GM12878 (cell line): ENCODE data around the gene ADA. TPM values are rescaled to one million over a fixed set of nuclear protein-coding genes. Genes with fewer than 3 reads are reported as not detected.

Experiments used
- ATAC-seq: fragments of 200-7000 bp; cut with Tn5 transposase; 3 replicates; pipeline ENCODE4 v1.9.1; 2020; ENCODE audit warnings: mild to moderate bottlenecking, moderate library complexity
- BruUV-seq: library from RNA; stranded (reverse); fragments of 400-500 nt; replicated peaks from 2 replicates; lab custom pipeline; 2021; lab: Mats Ljungman, UMichigan
- CTCF ChIA-PET: fragments of 300-600 bp; sonication (Branson Sonifier 250); formaldehyde crosslinking; extraction: SDS; loops from one replicate; lab custom pipeline; 2021; ENCODE audit warnings: inconsistent platforms; lab: Yijun Ruan, JAX
- POLR2A ChIA-PET: fragments of 350-600 bp; formaldehyde crosslinking; extraction: SDS; loops from one replicate; lab custom pipeline; 2021; ENCODE audit warnings: inconsistent platforms; lab: Charles Lee
- RAD21 ChIA-PET: fragments of 300-600 bp; sonication (Branson Sonifier 250); formaldehyde crosslinking; loops from one replicate; lab custom pipeline; 2023; ENCODE audit warnings: antibody characterized with exemption; ENCODE audit not compliant: unreplicated experiment; lab: Charles Lee
- SMC1A ChIA-PET: fragments of 300-600 bp; sonication (Branson Sonifier 250); formaldehyde crosslinking; loops from one replicate; lab custom pipeline; 2023; ENCODE audit not compliant: unreplicated experiment, uncharacterized antibody; lab: Charles Lee
- DNase-seq: peaks from one replicate; pipeline ENCODE4 v3.0.0-alpha.2; 2011; ENCODE audit warnings: low read depth, low spot score
- FAIRE-seq: peaks from 3 replicates; lab custom pipeline; 2011; peaks lifted over from hg19 to GRCh38; lab: Jason Lieb, UNC
- H2AFZ ChIP-seq: 2 replicates; pipeline ENCODE4 v1.6.0; 2011; ENCODE audit warnings: low read depth, low read length, control low read depth; ENCODE audit not compliant: control insufficient read depth
- H3K27ac ChIP-seq: 2 replicates; pipeline ENCODE4 v1.5.1; 2011; ENCODE audit warnings: control low read depth; ENCODE audit not compliant: control insufficient read depth, insufficient read depth
- H3K27me3 ChIP-seq, 2 experiments: replicated peaks in 1 of 2; 2 replicates each; pipeline versions ENCODE4 v1.6.0 to v1.6.1; 2011; ENCODE audit warnings: low read length in 1 of 2; ENCODE audit not compliant: control insufficient read depth in 2 of 2, insufficient read depth in 2 of 2
- H3K36me3 ChIP-seq, 2 experiments: 2 replicates each; pipeline ENCODE4 v1.5.1; 2011; ENCODE audit warnings: low read length in 1 of 2; ENCODE audit not compliant: control insufficient read depth in 2 of 2, insufficient read depth in 2 of 2
- H3K4me1 ChIP-seq: 2 replicates; pipeline ENCODE4 v1.6.1; 2011; ENCODE audit warnings: mild to moderate bottlenecking, low read length, moderate library complexity, mixed read lengths; ENCODE audit not compliant: control insufficient read depth, insufficient read depth
- H3K4me2 ChIP-seq: 2 replicates; pipeline ENCODE4 v1.6.0; 2011; ENCODE audit warnings: control low read depth; ENCODE audit not compliant: control insufficient read depth, insufficient read depth
- H3K4me3 ChIP-seq: fragments of 200-600 bp; sonication (generic); 2 replicates; pipeline ENCODE4 v1.5.1; 2016
- H3K79me2 ChIP-seq: 2 replicates; pipeline ENCODE4 v1.6.0; 2011; ENCODE audit warnings: low read length; ENCODE audit not compliant: control insufficient read depth, insufficient read depth
- H3K9ac ChIP-seq: 2 replicates; pipeline ENCODE4 v1.8.0; 2011; ENCODE audit warnings: low read length, control low read depth, mixed read lengths; ENCODE audit not compliant: control insufficient read depth, insufficient read depth
- H3K9me3 ChIP-seq: replicated peaks from 3 replicates; pipeline ENCODE4 v1.5.1; 2011; ENCODE audit warnings: mild to moderate bottlenecking, low read length; ENCODE audit not compliant: control insufficient read depth, insufficient read depth
- H4K20me1 ChIP-seq: 2 replicates; pipeline ENCODE4 v1.6.0; 2011; ENCODE audit not compliant: control insufficient read depth, insufficient read depth
- ATF7 ChIP-seq: fragments of 450-650 bp; IDR thresholded peaks from 2 replicates; pipeline ENCODE4 v1.6.1; 2016; ENCODE audit warnings: low read depth, mild to moderate bottlenecking
- EGR1 ChIP-seq, 2 experiments: IDR thresholded peaks; 1 replicate in 1 of 2; 2 replicates in 1 of 2; pipeline ENCODE4 v1.6.1; 2011 to 2012; ENCODE audit warnings: low read depth in 2 of 2, low read length in 2 of 2, borderline replicate concordance in 1 of 2, mild to moderate bottlenecking in 1 of 2, moderate library complexity in 1 of 2
- ETV6 ChIP-seq, 2 experiments: fragments of 450-650 bp in 1 of 2; IDR thresholded peaks in 1 of 2; conservative IDR thresholded peaks in 1 of 2; 2 replicates each; pipeline ENCODE4 v1.6.1; 2014; ENCODE audit warnings: antibody characterized with exemption in 1 of 2, borderline replicate concordance in 1 of 2, low read depth in 1 of 2, mild to moderate bottlenecking in 1 of 2, moderate library complexity in 1 of 2
- GABPA ChIP-seq: IDR thresholded peaks from 2 replicates; pipeline ENCODE4 v1.6.1; 2014; ENCODE audit warnings: antibody characterized with exemption, low read depth, mild to moderate bottlenecking, inconsistent platforms
- GATAD2B ChIP-seq: fragments of 450-650 bp; conservative IDR thresholded peaks from 2 replicates; pipeline ENCODE4 v1.6.1; 2017; ENCODE audit warnings: low read depth, mild to moderate bottlenecking, moderate library complexity
- IKZF1 ChIP-seq: fragments of 450-650 bp; conservative IDR thresholded peaks from 2 replicates; pipeline ENCODE4 v1.6.1; 2017; ENCODE audit warnings: antibody characterized with exemption, mild to moderate bottlenecking
- IKZF2 ChIP-seq, 2 experiments: fragments of 450-650 bp; IDR thresholded peaks; 2 replicates each; pipeline ENCODE4 v1.6.1; 2017; ENCODE audit warnings: mild to moderate bottlenecking in 2 of 2, moderate library complexity in 2 of 2
- IRF4 ChIP-seq: IDR thresholded peaks from 2 replicates; pipeline ENCODE4 v1.6.1; 2011; ENCODE audit warnings: low read depth, low read length
- POLR2A ChIP-seq: IDR thresholded peaks from 2 replicates; pipeline ENCODE4 v1.6.1; 2011; ENCODE audit warnings: low read depth, mild to moderate bottlenecking, low read length
- RAD21 ChIP-seq: IDR thresholded peaks from 2 replicates; pipeline ENCODE4 v1.6.1; 2011; ENCODE audit warnings: mild to moderate bottlenecking, low read depth, low read length, moderate library complexity; ENCODE audit not compliant: insufficient read depth
- RAD51 ChIP-seq: fragments of 450-650 bp; IDR thresholded peaks from 2 replicates; pipeline ENCODE4 v1.6.1; 2016; ENCODE audit warnings: moderate library complexity, mild to moderate bottlenecking, inconsistent platforms
- SREBF1 ChIP-seq: IDR thresholded peaks from 2 replicates; pipeline ENCODE4 v1.6.1; 2012; ENCODE audit warnings: mild to moderate bottlenecking, low read length
- STAT1 ChIP-seq: fragments of 450-650 bp; conservative IDR thresholded peaks from 2 replicates; pipeline ENCODE4 v1.6.1; 2014; ENCODE audit warnings: antibody characterized with exemption, mild to moderate bottlenecking
- STAT3 ChIP-seq: IDR thresholded peaks from 2 replicates; pipeline ENCODE4 v1.6.1; 2011; ENCODE audit warnings: low read depth, low read length, improper control_type of control experiment
- TCF7 ChIP-seq: IDR thresholded peaks from 2 replicates; pipeline ENCODE4 v1.6.1; 2014; ENCODE audit warnings: antibody characterized with exemption, borderline replicate concordance
- ZNF207 ChIP-seq: fragments of 450-650 bp; IDR thresholded peaks from 2 replicates; pipeline ENCODE4 v1.6.1; 2014; ENCODE audit warnings: antibody characterized with exemption, mild to moderate bottlenecking, borderline replicate concordance
- WGBS: methylation state at CpG from one replicate; pipeline ENCODE4 v1.1.6; 2016; ENCODE audit warnings: low lambda C conversion rate; ENCODE audit not compliant: insufficient replicate concordance, insufficient coverage; ENCODE audit errors: missing lambda C conversion rate; 5-methylcytosine and 5-hydroxymethylcytosine counted together
- in situ Hi-C: fragments of 300-500 bp; cut with MboI; formaldehyde crosslinking; loops from 9 replicates; pipeline ENCODE4 v1.14.3; 2018; ENCODE audit warnings: mixed read lengths
- intact Hi-C: fragments of 100-400 bp; cut with micrococcal nuclease; formaldehyde crosslinking; loops from one replicate; pipeline ENCODE4 v1.14.2; 2022; ENCODE audit not compliant: unreplicated experiment
- polyA plus RNA-seq, 11 experiments: library from polyadenylated mRNA; depleted of rRNA in 4 of 11; unstranded in 6 of 11; stranded (reverse) in 5 of 11; fragments of >200 nt; fragmentation: Nextera tagmentation in 4 of 11; fragmentation: Illumina TruSeq in 1 of 11; extraction: Ambion mirVana in 4 of 11; extraction: Trizol in 1 of 11; gene quantifications; 1 replicate in 1 of 11; 2 replicates in 10 of 11; pipeline versions ENCODE4 v1.2.1 to v1.2.3, GENCODE V29; 2011 to 2016; ENCODE audit warnings: inconsistent platforms in 2 of 11, missing spikeins in 2 of 11, low read depth in 1 of 11
- total RNA-seq, 4 experiments: library from RNA; depleted of rRNA in 3 of 4; stranded (reverse); fragments of >200 nt in 3 of 4; fragmentation: Illumina TruSeq in 1 of 4; extraction: Trizol in 1 of 4; gene quantifications; 2 replicates each; pipeline versions ENCODE4 v1.2.1 to v1.2.3, GENCODE V29; 2013 to 2021
- TF ChIP-seq, protein P1 (sequence below): fragments of 450-650 bp; IDR thresholded peaks from 2 replicates; pipeline ENCODE4 v1.6.1; 2016; ENCODE audit warnings: mild to moderate bottlenecking
- TF ChIP-seq, protein P2 (sequence below): IDR thresholded peaks from 2 replicates; pipeline ENCODE4 v1.6.1; 2012; ENCODE audit warnings: low read depth, low read length, improper control_type of control experiment
- TF ChIP-seq, protein P3 (sequence below): IDR thresholded peaks from 2 replicates; pipeline ENCODE4 v1.6.1; 2011; ENCODE audit warnings: borderline replicate concordance, low read depth, mild to moderate bottlenecking, moderate library complexity, low read length; ENCODE audit not compliant: insufficient read depth, poor library complexity, severe bottlenecking

ADA gene
- total and polyA plus RNA-seq, 10 of the 15 experiments (the other 5 are each of a cell fraction or from before 2014, with no cell fraction given): 40.9 to 217 (median 90.8) TPM

DNA sequence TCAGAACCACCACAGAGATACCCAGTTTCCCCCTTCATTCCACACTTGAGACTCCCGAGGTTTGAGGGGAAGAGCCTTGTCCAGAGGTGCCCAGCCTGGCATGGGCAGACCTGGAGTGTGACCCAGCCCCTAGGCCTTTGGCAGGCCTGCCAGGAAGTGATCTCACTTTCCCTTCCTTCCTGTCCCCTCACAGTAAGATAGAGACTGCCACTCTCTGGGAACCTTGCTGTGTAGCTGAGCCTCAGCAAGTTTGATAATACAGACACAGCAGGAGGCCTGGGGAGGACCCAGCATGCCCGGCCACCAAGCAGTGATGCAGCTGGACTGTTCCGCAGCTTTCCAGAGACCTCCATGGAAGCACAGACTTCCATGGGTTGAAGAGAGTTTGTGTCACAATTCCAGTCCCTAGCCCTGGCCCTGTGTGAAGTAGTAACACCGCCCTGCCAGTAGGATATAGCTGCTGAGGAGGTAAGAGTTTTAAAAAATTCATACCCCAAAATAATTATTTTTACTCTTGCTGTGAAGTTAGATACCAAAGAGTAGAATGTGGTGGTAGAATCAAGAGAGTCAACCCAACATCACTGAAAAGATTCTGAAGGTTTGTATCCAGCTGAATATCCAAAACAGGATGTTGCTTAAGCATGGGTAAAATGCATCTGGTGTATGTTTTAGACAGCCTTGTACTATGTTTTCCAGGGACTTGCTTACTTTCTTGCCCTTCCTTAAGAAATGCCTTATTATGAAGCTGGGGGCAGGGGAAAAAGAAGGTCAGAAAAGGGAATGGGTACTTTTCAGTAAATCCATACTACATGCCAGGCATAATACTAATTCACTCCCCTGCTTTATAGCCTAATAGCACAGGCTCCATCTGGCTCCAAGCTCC lies 52.8 kb downstream of the ADA start:
- peak overlapping the region; percentile 28; the same call in 1 of the 2 replicates for H3K4me3 ChIP-seq
- H3K36me3 ChIP-seq: no peaks in the 10 kb centered on the region; a peak in 1 of 4 replicates
- in situ Hi-C loops (no loop called here), intact Hi-C loops (no loop called here)
- no peaks in the 10 kb centered on the region for H4K20me1 ChIP-seq
- no peaks in the 10 kb centered on the region for H3K27me3 ChIP-seq
- ChIA-PET POLR2A (interaction anchor here (1.0 to 4.4 kb wide), 7 partner anchors 12 to 52 kb away, joined by 3 to 46 read pairs (median 9); partner anchors contain the start of gene PKIG), CTCF (interaction anchor here (0.7 to 10.5 kb wide), 14 partner anchors 8 to 381 kb away, joined by 3 to 141 read pairs (median 4); partner anchors contain the start of genes PKIG and SERINC3), RAD21 (interaction anchor here (0.8 to 3.4 kb wide), 13 partner anchors 12 to 92 kb away, joined by 3 to 61 read pairs (median 5); partner anchors contain the start of genes PKIG and SERINC3), SMC1A (interaction anchor here (0.9 to 9.7 kb wide), 12 partner anchors 10 to 123 kb away, joined by 3 to 144 read pairs (median 18); partner anchors contain the start of genes PKIG, SERINC3 and TTPAL)
- peak overlapping the region; percentile 2 for H2AFZ ChIP-seq
- WGBS: 2% methylated on average over 4 of the region's 4 CpGs
- H3K4me1 ChIP-seq: peaks cover 25% of the 10 kb centered on the region
- no peaks in the 10 kb centered on the region for H3K79me2 ChIP-seq
- no peaks in the 10 kb centered on the region for H3K9me3 ChIP-seq
- peak overlapping the region; percentile 12; the same call in 1 of the 2 replicates for H3K9ac ChIP-seq
- DNase-seq: no peak
- BruUV-seq: no TSS peak
- peak; percentile 59 for FAIRE-seq
- peak overlapping the region; percentile 0 for H3K27ac ChIP-seq
- peak; percentile 75 for ATAC-seq
- H3K4me2 ChIP-seq: peak overlapping the region; percentile 36; the same call in 1 of the 2 replicates
- TF ChIP-seq EGR1 (IDR thresholded peaks at IDR 0.05; ENCODE audit: borderline replicate concordance in 1 of 2, low read depth in 2 of 2, low read length in 2 of 2) (0 out of 3 replicates have a peak, but pooled peaks of 1 of the 2 experiments have one; percentile 18), POLR2A (peak; percentile 58), TCF7 (no peak), STAT1 (no peak), GABPA (peak; percentile 76), ZNF207 (peak; percentile 51; the same call in 1 of the 2 replicates), ATF7 (peak; percentile 42; the same call in 1 of the 2 replicates), SREBF1 (no peak), RAD51 (no peak), STAT3 (no peak), ETV6 (conservative IDR thresholded peaks at IDR 0.05 in 1 of 2, IDR thresholded peaks at IDR 0.05 in 1 of 2; ENCODE audit: borderline replicate concordance in 1 of 2, low read depth in 1 of 2) (peak in 1 of 2 experiments; percentile 91; a peak in 2 of 4 replicates), IKZF2 (IDR thresholded peaks at IDR 0.05) (peak in 1 of 2 experiments; percentile 54; a peak in 2 of 4 replicates), RAD21 (peak; percentile 46; the same call in 1 of the 2 replicates), IKZF1 (0 out of 2 replicates have a peak, but pooled peaks have one; percentile 14), GATAD2B (0 out of 2 replicates have a peak, but pooled peaks have one; percentile 35), IRF4 (no peak)
- TF ChIP-seq, protein P1, sequence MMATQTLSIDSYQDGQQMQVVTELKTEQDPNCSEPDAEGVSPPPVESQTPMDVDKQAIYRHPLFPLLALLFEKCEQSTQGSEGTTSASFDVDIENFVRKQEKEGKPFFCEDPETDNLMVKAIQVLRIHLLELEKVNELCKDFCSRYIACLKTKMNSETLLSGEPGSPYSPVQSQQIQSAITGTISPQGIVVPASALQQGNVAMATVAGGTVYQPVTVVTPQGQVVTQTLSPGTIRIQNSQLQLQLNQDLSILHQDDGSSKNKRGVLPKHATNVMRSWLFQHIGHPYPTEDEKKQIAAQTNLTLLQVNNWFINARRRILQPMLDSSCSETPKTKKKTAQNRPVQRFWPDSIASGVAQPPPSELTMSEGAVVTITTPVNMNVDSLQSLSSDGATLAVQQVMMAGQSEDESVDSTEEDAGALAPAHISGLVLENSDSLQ: 0 out of 2 replicates have a peak, but pooled peaks have one; percentile 19
- TF ChIP-seq, protein P2, sequence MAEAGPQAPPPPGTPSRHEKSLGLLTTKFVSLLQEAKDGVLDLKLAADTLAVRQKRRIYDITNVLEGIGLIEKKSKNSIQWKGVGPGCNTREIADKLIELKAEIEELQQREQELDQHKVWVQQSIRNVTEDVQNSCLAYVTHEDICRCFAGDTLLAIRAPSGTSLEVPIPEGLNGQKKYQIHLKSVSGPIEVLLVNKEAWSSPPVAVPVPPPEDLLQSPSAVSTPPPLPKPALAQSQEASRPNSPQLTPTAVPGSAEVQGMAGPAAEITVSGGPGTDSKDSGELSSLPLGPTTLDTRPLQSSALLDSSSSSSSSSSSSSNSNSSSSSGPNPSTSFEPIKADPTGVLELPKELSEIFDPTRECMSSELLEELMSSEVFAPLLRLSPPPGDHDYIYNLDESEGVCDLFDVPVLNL: no peak
- TF ChIP-seq, protein P3, sequence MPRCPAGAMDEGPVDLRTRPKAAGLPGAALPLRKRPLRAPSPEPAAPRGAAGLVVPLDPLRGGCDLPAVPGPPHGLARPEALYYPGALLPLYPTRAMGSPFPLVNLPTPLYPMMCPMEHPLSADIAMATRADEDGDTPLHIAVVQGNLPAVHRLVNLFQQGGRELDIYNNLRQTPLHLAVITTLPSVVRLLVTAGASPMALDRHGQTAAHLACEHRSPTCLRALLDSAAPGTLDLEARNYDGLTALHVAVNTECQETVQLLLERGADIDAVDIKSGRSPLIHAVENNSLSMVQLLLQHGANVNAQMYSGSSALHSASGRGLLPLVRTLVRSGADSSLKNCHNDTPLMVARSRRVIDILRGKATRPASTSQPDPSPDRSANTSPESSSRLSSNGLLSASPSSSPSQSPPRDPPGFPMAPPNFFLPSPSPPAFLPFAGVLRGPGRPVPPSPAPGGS: no peak
